ENCODE results near the gene C10orf105.

The C10orf105 gene

DNA sequence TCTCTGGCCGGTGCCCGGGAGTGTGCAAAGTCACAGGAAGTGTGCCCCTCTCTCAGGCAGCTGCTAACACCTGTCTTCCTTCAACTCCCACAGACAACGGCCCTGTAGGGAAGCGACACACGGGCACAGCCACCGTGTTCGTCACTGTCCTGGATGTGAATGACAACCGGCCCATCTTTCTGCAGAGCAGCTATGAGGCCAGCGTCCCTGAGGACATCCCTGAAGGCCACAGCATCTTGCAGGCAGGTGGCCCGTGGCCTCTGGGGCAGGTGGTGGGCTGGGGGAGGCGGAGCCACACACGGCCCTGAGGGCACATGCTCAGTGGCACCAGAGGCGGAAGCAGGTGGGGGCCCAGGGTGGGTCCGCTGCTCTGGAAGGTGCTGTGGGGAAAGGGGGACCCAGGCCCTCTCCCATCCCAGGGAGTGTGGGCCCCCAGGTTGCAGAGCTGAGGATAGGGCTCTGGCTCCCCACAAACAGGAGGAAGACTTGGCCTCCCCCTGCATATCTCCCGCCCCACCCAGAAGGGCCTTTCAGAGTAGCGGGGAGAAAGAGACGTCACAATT, 6.9 kb downstream of the C10orf105 start:
- Histone ChIP-seq H3K4me2 (ENCODE audit: low read length) (peak overlapping the region; percentile 11; the same call in 1 of the 2 replicates), H3K4me1 (ENCODE audit: insufficient read depth, low read length, severe bottlenecking) (peaks cover 22% of the 10 kb centered on the region), H3K79me2 (ENCODE audit: insufficient read depth, low read length) (no peaks in the 10 kb centered on the region), H4K20me1 (ENCODE audit: insufficient read depth, low read length) (no peaks in the 10 kb centered on the region), H3K4me3 (ENCODE audit: low read depth, low read length, poor library complexity, severe bottlenecking) (peak overlapping the region; percentile 17), H3K9me3 (ENCODE audit: low read length) (no peaks in the 10 kb centered on the region), H3K36me3 (ENCODE audit: insufficient read depth, low read length) (no peaks in the 10 kb centered on the region), H3F3A (ENCODE audit: insufficient read depth, low read length) (no peaks in the 10 kb centered on the region), H2AFZ (ENCODE audit: low read length) (no peak overlapping the region), H3K9ac (ENCODE audit: low read length) (no peak overlapping the region), H3K27me3 (ENCODE audit: insufficient read depth, low read length) (peaks cover 4% of the 10 kb centered on the region; the same call in 1 of the 2 replicates), H3K27ac (ENCODE audit: low read depth, low read length, poor library complexity, severe bottlenecking) (no peak overlapping the region), H3K9me2 (ENCODE audit: low read depth, low read length) (no peaks in the 10 kb centered on the region)
- TF ChIP-seq, protein P1, sequence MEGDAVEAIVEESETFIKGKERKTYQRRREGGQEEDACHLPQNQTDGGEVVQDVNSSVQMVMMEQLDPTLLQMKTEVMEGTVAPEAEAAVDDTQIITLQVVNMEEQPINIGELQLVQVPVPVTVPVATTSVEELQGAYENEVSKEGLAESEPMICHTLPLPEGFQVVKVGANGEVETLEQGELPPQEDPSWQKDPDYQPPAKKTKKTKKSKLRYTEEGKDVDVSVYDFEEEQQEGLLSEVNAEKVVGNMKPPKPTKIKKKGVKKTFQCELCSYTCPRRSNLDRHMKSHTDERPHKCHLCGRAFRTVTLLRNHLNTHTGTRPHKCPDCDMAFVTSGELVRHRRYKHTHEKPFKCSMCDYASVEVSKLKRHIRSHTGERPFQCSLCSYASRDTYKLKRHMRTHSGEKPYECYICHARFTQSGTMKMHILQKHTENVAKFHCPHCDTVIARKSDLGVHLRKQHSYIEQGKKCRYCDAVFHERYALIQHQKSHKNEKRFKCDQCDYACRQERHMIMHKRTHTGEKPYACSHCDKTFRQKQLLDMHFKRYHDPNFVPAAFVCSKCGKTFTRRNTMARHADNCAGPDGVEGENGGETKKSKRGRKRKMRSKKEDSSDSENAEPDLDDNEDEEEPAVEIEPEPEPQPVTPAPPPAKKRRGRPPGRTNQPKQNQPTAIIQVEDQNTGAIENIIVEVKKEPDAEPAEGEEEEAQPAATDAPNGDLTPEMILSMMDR (IDR thresholded peaks at IDR 0.05; ENCODE audit: low read length), result no peak
- no peak for TF ChIP-seq EZH2 (IDR thresholded peaks at IDR 0.05; ENCODE audit: borderline replicate concordance, low read length)

DNA sequence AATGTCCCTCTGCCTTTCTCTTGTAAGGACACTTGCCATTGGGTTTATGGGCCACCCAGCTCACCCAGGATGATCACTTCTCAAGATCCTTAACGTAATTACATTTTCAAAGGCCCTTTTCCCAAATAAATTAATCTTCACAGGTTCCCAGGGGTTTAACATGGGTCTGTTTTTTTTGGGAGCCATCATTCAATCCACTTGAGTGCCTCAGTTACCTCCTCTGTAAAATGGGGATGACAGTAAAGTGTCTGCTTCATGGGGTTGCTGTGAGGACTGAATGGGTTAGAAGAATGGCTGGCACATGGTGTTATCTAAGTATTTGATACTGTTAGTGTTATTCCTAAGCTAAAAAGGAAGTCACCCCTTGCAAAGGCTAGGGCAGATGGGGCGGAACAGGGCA, 7.4 kb downstream of the C10orf105 start:
- H3K9me3 ChIP-seq (ENCODE audit: low read length), result no peaks in the 10 kb centered on the region
- peaks cover 22% of the 10 kb centered on the region for H3K4me1 ChIP-seq (ENCODE audit: insufficient read depth, low read length, severe bottlenecking)
- H3K27me3 ChIP-seq (ENCODE audit: insufficient read depth, low read length), result peaks cover 9% of the 10 kb centered on the region; the same call in 1 of the 2 replicates
- no peaks in the 10 kb centered on the region for H3K79me2 ChIP-seq (ENCODE audit: insufficient read depth, low read length)
- TF ChIP-seq, protein P1 (IDR thresholded peaks at IDR 0.05; ENCODE audit: low read length), result no peak
- TF ChIP-seq EZH2 (IDR thresholded peaks at IDR 0.05; ENCODE audit: borderline replicate concordance, low read length), result no peak
- peak overlapping the region; percentile 11; the same call in 1 of the 2 replicates for H3K4me2 ChIP-seq (ENCODE audit: low read length)
- no peak overlapping the region for H3K27ac ChIP-seq (ENCODE audit: low read depth, low read length, poor library complexity, severe bottlenecking)
- no peak overlapping the region for H2AFZ ChIP-seq (ENCODE audit: low read length)
- no peaks in the 10 kb centered on the region for H3F3A ChIP-seq (ENCODE audit: insufficient read depth, low read length)
- no peak overlapping the region for H3K9ac ChIP-seq (ENCODE audit: low read length)
- H3K9me2 ChIP-seq (ENCODE audit: low read depth, low read length), result no peaks in the 10 kb centered on the region
- no peaks in the 10 kb centered on the region for H3K36me3 ChIP-seq (ENCODE audit: insufficient read depth, low read length)
- no peak overlapping the region for H3K4me3 ChIP-seq (ENCODE audit: low read depth, low read length, poor library complexity, severe bottlenecking)
- H4K20me1 ChIP-seq (ENCODE audit: insufficient read depth, low read length), result no peaks in the 10 kb centered on the region

DNA sequence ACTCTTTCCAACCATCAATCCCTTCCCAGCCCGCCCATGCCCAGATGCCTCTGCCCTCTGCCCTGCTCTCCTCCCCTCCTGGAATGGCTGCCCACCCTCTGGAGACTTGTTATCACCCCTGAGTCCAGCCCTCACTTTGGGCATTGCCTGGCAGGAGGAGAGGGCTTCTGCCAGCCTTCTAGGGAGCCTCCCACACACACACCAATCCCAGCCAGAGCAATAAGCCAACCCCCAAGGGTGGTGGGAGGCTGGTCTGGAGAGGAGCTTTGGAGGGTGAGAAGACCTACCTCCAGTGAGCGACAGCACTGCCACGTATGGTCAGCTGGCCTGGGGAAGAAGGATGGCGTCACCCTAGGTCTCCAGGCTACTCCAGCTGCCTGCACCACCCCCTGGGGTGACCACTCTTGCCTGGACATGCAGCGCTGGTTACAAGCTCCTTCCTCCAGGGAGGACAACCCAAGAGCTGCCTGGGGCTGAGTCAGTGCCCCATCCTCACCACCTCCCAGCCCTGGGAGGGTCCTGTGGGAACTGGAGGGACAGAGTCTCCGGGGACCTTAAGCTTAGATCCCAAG, 8.4 kb downstream of the C10orf105 start:
- no peaks in the 10 kb centered on the region for H3K79me2 ChIP-seq (ENCODE audit: insufficient read depth, low read length)
- no peak overlapping the region for H3K9ac ChIP-seq (ENCODE audit: low read length)
- no peak overlapping the region for H3K4me3 ChIP-seq (ENCODE audit: low read depth, low read length, poor library complexity, severe bottlenecking)
- no peak overlapping the region for H3K27ac ChIP-seq (ENCODE audit: low read depth, low read length, poor library complexity, severe bottlenecking)
- H3K4me2 ChIP-seq (ENCODE audit: low read length), result no peak overlapping the region
- H3K27me3 ChIP-seq (ENCODE audit: insufficient read depth, low read length), result peaks cover 11% of the 10 kb centered on the region; the same call in 1 of the 2 replicates
- no peak for TF ChIP-seq EZH2 (IDR thresholded peaks at IDR 0.05; ENCODE audit: borderline replicate concordance, low read length)
- TF ChIP-seq, protein P1 (IDR thresholded peaks at IDR 0.05; ENCODE audit: low read length), result no peak
- no peaks in the 10 kb centered on the region for H3K9me3 ChIP-seq (ENCODE audit: low read length)
- H2AFZ ChIP-seq (ENCODE audit: low read length), result no peak overlapping the region
- no peaks in the 10 kb centered on the region for H3K36me3 ChIP-seq (ENCODE audit: insufficient read depth, low read length)
- peaks cover 22% of the 10 kb centered on the region for H3K4me1 ChIP-seq (ENCODE audit: insufficient read depth, low read length, severe bottlenecking)
- H4K20me1 ChIP-seq (ENCODE audit: insufficient read depth, low read length), result no peaks in the 10 kb centered on the region
- H3F3A ChIP-seq (ENCODE audit: insufficient read depth, low read length), result no peaks in the 10 kb centered on the region
- H3K9me2 ChIP-seq (ENCODE audit: low read depth, low read length), result no peaks in the 10 kb centered on the region

Data from OCI-LY1 (cell line).